ENCODE data around the gene NGDN. TPM values are rescaled to one million over a fixed set of nuclear protein-coding genes. Genes with fewer than 3 reads are reported as not detected.

The NGDN gene
- total RNA-seq, 1 donor from 2014 or later, result 60.1 TPM

DNA sequence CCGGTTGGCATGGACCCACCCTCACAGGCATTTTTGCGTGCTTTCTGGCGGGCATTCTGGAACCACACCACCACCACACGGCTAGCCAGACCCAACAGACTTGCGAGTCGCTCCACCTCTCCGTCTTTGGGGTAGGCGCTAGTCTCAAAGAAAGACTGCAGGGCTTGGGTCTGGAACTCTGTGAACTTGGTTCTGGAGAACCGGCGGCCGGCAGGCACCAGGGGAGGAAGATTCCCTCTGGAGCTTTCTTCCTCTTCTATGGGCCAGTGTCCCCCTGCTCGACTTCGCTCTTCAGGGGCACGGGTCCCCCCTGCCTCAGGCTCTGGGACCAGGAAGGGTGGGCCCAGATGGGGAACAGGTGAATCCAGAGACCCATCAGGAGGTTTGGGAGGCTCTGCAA, 55.5 kb downstream of the NGDN start:
- H3K36me3 Mint-ChIP-seq, result peaks cover 19% of the 10 kb centered on the region
- H3K27me3 ChIP-seq, result no peaks in the 10 kb centered on the region
- H3K27ac Mint-ChIP-seq, result no peak overlapping the region
- no peaks in the 10 kb centered on the region for H3K79me2 ChIP-seq (ENCODE audit: low read depth)
- no peak overlapping the region for H3K4me2 ChIP-seq
- no peak overlapping the region for H3K4me3 ChIP-seq
- no peak overlapping the region for H3K27ac ChIP-seq
- H4K20me1 ChIP-seq (ENCODE audit: low read depth), result no peaks in the 10 kb centered on the region
- H3K9me3 ChIP-seq (ENCODE audit: low read depth), result no peaks in the 10 kb centered on the region
- no peak for DNase-seq (ENCODE audit: low spot score)
- H2AFZ ChIP-seq (replicated peaks), result no peak overlapping the region
- TF ChIP-seq EZH2phosphoT487 (IDR thresholded peaks at IDR 0.05), result no peak
- no peak for TF ChIP-seq EZH2 (IDR thresholded peaks at IDR 0.05)
- TF ChIP-seq, protein P1, sequence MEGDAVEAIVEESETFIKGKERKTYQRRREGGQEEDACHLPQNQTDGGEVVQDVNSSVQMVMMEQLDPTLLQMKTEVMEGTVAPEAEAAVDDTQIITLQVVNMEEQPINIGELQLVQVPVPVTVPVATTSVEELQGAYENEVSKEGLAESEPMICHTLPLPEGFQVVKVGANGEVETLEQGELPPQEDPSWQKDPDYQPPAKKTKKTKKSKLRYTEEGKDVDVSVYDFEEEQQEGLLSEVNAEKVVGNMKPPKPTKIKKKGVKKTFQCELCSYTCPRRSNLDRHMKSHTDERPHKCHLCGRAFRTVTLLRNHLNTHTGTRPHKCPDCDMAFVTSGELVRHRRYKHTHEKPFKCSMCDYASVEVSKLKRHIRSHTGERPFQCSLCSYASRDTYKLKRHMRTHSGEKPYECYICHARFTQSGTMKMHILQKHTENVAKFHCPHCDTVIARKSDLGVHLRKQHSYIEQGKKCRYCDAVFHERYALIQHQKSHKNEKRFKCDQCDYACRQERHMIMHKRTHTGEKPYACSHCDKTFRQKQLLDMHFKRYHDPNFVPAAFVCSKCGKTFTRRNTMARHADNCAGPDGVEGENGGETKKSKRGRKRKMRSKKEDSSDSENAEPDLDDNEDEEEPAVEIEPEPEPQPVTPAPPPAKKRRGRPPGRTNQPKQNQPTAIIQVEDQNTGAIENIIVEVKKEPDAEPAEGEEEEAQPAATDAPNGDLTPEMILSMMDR (IDR thresholded peaks at IDR 0.05), result no peak
- no peaks in the 10 kb centered on the region for H3K36me3 ChIP-seq
- no peak overlapping the region for H3K9ac ChIP-seq
- peaks cover 4% of the 10 kb centered on the region for H3K4me1 ChIP-seq
- no peaks in the 10 kb centered on the region for H3F3A ChIP-seq (ENCODE audit: low read depth)
- peaks cover 17% of the 10 kb centered on the region for H3K27me3 Mint-ChIP-seq (ENCODE audit: insufficient read depth, low read depth)
- peaks cover 7% of the 10 kb centered on the region for H3K4me1 Mint-ChIP-seq
- no peaks in the 10 kb centered on the region for H3K9me3 Mint-ChIP-seq
- no peak overlapping the region for H3K4me3 Mint-ChIP-seq

DNA sequence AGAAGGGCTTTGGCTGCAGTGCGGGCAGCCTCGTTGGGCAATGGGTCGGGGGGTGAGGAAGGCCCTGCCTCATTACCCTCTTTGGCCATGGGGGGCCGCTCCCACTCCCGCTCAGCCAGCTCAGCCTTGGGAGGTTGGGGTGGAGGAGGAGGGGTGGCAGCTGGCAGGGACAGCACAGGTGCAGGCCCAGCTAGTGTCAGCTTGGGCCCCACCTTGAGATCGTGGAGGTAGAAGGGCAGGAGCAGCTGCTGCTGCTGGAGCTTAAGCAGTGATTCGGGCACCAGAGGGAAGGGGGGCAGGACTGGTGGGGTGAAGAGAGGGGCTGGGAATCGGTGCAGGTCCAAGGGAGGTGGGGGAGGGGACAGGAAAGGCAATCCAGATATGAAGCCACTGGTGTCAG, 56.1 kb downstream of the NGDN start:
- Histone ChIP-seq H4K20me1 (ENCODE audit: low read depth) (no peaks in the 10 kb centered on the region), H3K27me3 (no peaks in the 10 kb centered on the region), H3K4me3 (no peak overlapping the region), H3K36me3 (no peaks in the 10 kb centered on the region), H3K79me2 (ENCODE audit: low read depth) (no peaks in the 10 kb centered on the region), H2AFZ (replicated peaks) (no peak overlapping the region), H3K9ac (no peak overlapping the region), H3K27ac (no peak overlapping the region), H3K4me2 (no peak overlapping the region), H3K4me1 (peaks cover 4% of the 10 kb centered on the region), H3F3A (ENCODE audit: low read depth) (no peaks in the 10 kb centered on the region), H3K9me3 (ENCODE audit: low read depth) (no peaks in the 10 kb centered on the region)
- no peak for DNase-seq (ENCODE audit: low spot score)
- Mint-ChIP-seq H3K27me3 (ENCODE audit: insufficient read depth, low read depth) (peaks cover 17% of the 10 kb centered on the region), H3K36me3 (peaks cover 19% of the 10 kb centered on the region), H3K9me3 (no peaks in the 10 kb centered on the region), H3K4me3 (no peak overlapping the region), H3K27ac (no peak overlapping the region), H3K4me1 (peaks cover 8% of the 10 kb centered on the region)
- no peak for TF ChIP-seq EZH2phosphoT487 (IDR thresholded peaks at IDR 0.05)
- TF ChIP-seq, protein P1 (IDR thresholded peaks at IDR 0.05), result no peak
- TF ChIP-seq EZH2 (IDR thresholded peaks at IDR 0.05), result no peak

Other genes with a start within 250 kb of the NGDN start
- gene RNF212B, start 231.8 kb upstream of the NGDN start, total RNA-seq (ENCODE audit: low replicate concordance), result 0.50 TPM in 1 of 2 replicates, not detected in the other
- 21.0 and 22.7 TPM in 2 replicates for gene HOMEZ, start 183.6 kb upstream of the NGDN start, total RNA-seq (ENCODE audit: low replicate concordance)
- gene PPP1R3E, start 166.8 kb upstream of the NGDN start, total RNA-seq (ENCODE audit: low replicate concordance), result 6.3 and 10.6 TPM in 2 replicates
- gene BCL2L2, start 162.9 kb upstream of the NGDN start, total RNA-seq (ENCODE audit: low replicate concordance), result 14.9 and 18.0 TPM in 2 replicates
- gene PABPN1, start 148.2 kb upstream of the NGDN start, total RNA-seq (ENCODE audit: low replicate concordance), result 264 and 298 TPM in 2 replicates
- gene SLC22A17, start 116.8 kb upstream of the NGDN start, total RNA-seq (ENCODE audit: low replicate concordance), result 22.2 and 80.8 TPM in 2 replicates
- 21.7 and 74.3 TPM in 2 replicates for gene EFS, start 104.5 kb upstream of the NGDN start, total RNA-seq (ENCODE audit: low replicate concordance)
- gene IL25, start 96.9 kb upstream of the NGDN start, total RNA-seq (ENCODE audit: low replicate concordance), result not detected in 2 replicates
- 4.3 and 6.9 TPM in 2 replicates for gene CMTM5, start 92.7 kb upstream of the NGDN start, total RNA-seq (ENCODE audit: low replicate concordance)
- 0.03 TPM in 1 of 2 replicates, not detected in the other for gene MYH6, start 61.4 kb upstream of the NGDN start, total RNA-seq (ENCODE audit: low replicate concordance)
- 0.19 TPM in 1 of 2 replicates, not detected in the other for gene MYH7, start 34.0 kb upstream of the NGDN start, total RNA-seq (ENCODE audit: low replicate concordance)
- 0.90 and 2.2 TPM in 2 replicates for gene ZFHX2, start 82.1 kb downstream of the NGDN start, total RNA-seq (ENCODE audit: low replicate concordance)
- gene THTPA, start 86.6 kb downstream of the NGDN start, total RNA-seq (ENCODE audit: low replicate concordance), result 7.7 and 17.0 TPM in 2 replicates
- 65.4 and 126 TPM in 2 replicates for gene AP1G2, start 98.1 kb downstream of the NGDN start, total RNA-seq (ENCODE audit: low replicate concordance)
- gene JPH4, start 109.1 kb downstream of the NGDN start, total RNA-seq (ENCODE audit: low replicate concordance), result 3.2 and 13.5 TPM in 2 replicates
- gene DHRS2, start 166.7 kb downstream of the NGDN start, total RNA-seq (ENCODE audit: low replicate concordance), result 0.59 and 2.8 TPM in 2 replicates

Data from neural progenitor cell (in vitro differentiated cells).